ENCODE data around the gene CARNS1. TPM values are rescaled to one million over a fixed set of nuclear protein-coding genes. Genes with fewer than 3 reads are reported as not detected.
A peak's percentile ranks its signal among the peaks of the same experiment; 100 is the strongest.

The CARNS1 gene
- total and polyA plus RNA-seq, 9 of the 15 experiments (the other 6 are each of a cell fraction or from before 2014, with no cell fraction given), result 0.01 to 0.18 (median 0.06) TPM; not detected in 3

GRCh38 chr11:67428052-67429001 is 12.8 kb downstream of the CARNS1 start, which contains the start of gene RPS6KB2 (continued):
- TF ChIP-seq CREBBP (IDR thresholded peaks at IDR 0.05; ENCODE audit: low read depth, low read length), result no peak
- peak; percentile 80 for TF ChIP-seq EP400 (IDR thresholded peaks at IDR 0.05)
- TF ChIP-seq PRPF4 (IDR thresholded peaks at IDR 0.05; ENCODE audit: insufficient read depth, low read depth, low read length, poor library complexity, severe bottlenecking), result no peak
- TF ChIP-seq NCOA4 (IDR thresholded peaks at IDR 0.05; ENCODE audit: partially characterized antibody), result no peak
- TF ChIP-seq TRIM25 (IDR thresholded peaks at IDR 0.05; ENCODE audit: borderline replicate concordance), result no peak
- no peak for TF ChIP-seq SMARCC2 (IDR thresholded peaks at IDR 0.05; ENCODE audit: low read depth)
- TF ChIP-seq BCLAF1 (IDR thresholded peaks at IDR 0.05; ENCODE audit: borderline replicate concordance in 1 of 2, control insufficient read depth in 1 of 2, low read depth in 2 of 2, low read length in 1 of 2), result no peak
- TF ChIP-seq SIN3A (IDR thresholded peaks at IDR 0.05; ENCODE audit: borderline replicate concordance in 2 of 2, control insufficient read depth in 1 of 2, low read depth in 2 of 2, low read length in 2 of 2), result peak; percentile 86 to 96; a peak in 3 of 4 replicates
- TF ChIP-seq C11orf30 (IDR thresholded peaks at IDR 0.05; ENCODE audit: low read depth), result peak; percentile 97
- peak; percentile 79 for TF ChIP-seq SMAD4 (CRISPR knock-in tag; conservative IDR thresholded peaks at IDR 0.05)
- TF ChIP-seq HEY1 (CRISPR knock-in tag; IDR thresholded peaks at IDR 0.05; ENCODE audit: borderline replicate concordance), result no peak
- TF ChIP-seq ASH1L (IDR thresholded peaks at IDR 0.05; ENCODE audit: borderline replicate concordance, low read depth, partially characterized antibody), result no peak
- TF ChIP-seq HNRNPK (IDR thresholded peaks at IDR 0.05; ENCODE audit: low read depth, low read length, poor library complexity, severe bottlenecking), result no peak
- TF ChIP-seq ZBTB49 (CRISPR knock-in tag; IDR thresholded peaks at IDR 0.05; ENCODE audit: borderline replicate concordance), result no peak
- TF ChIP-seq SNRNP70 (optimal IDR thresholded peaks at IDR 0.05; ENCODE audit: low read depth, low read length), result no peak
- TF ChIP-seq ZNF121 (CRISPR knock-in tag; conservative IDR thresholded peaks at IDR 0.05), result no peak
- no peak for TF ChIP-seq ZNF274 (IDR thresholded peaks at IDR 0.05; ENCODE audit: borderline replicate concordance, low read depth, low read length)
- TF ChIP-seq TBP (optimal IDR thresholded peaks at IDR 0.05; ENCODE audit: low read depth, low read length), result peak; percentile 69
- TF ChIP-seq YBX1 (IDR thresholded peaks at IDR 0.05), result no peak

All from K562 (cell line).